NCI-H2171 (cell line): Measurements from ENCODE around the gene STEAP1.
"Not testable (repeated sequence)": the region's sequence is repeated elsewhere in the genome, so short reads cannot be mapped to it uniquely, and the experiment has no call there.

Experiments used
- DNase-seq: peaks from one replicate; lab custom pipeline; 2025; lab: John Stamatoyannopoulos, UW

The STEAP1 gene

DNA sequence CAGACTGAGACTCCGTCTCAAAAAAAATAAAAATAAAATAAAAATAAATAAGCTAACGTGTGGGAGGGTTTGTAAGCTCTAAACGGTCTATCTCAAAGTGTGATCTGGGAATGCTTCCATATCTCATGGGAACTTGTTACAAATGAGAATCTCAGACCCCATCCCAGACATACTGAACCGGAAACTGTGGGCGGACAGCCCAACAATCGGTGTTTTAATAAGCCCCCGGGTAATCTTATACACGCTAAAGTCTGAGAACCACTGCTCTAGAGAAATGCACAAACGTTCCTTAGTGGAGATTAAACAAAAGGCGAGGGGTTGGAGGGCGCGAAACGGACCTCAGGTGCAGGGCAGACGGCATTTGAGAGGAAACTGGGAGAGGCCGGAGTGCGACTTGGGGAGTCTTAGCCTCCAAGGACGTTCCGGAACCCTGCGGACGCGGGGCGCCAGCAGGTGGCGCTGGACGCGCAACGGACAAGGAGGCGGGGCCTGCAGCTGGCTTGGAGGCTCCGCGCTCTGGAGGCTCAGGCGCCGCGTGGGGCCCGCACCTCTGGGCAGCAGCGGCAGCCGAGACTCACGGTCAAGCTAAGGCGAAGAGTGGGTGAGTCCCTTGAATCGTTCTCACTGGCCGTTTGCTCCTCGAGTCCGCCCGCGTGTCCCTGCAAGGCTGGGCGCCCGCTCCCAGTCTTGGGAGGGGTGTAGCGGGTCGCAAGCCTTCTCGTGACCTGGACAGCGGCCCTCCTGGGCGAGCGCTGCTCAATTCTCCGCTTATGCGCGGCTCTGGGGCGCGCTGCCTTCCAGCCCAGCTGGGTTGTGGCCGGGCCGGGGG, at the start of gene STEAP1:
Gene STEAP1 (plus strand): TSS at position 527 of the 829 bp plus-strand sequence. CDS start 5,320 bp downstream, outside the sequence.
- DNase-seq = peak; percentile 70

DNA sequence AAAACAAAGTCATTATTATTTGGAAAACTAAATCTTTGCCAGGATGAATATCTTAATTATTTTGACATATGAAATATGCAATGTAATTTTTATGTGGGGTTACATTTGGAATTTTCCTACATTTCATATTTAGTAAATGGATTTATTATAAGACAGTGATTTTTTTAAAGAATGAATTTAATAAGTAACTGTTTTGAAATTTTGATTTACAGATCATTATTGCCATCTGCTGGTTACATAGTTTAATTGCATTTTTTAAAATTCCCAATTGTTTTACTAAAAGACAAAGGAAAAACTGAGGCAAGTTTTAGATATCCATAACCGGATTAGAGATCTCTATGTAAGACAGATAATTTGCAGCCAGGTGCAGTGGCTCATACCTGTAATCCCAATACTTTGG, 39.3 kb upstream of the STEAP1 start:
- DNase-seq = not testable (repeated sequence)

DNA sequence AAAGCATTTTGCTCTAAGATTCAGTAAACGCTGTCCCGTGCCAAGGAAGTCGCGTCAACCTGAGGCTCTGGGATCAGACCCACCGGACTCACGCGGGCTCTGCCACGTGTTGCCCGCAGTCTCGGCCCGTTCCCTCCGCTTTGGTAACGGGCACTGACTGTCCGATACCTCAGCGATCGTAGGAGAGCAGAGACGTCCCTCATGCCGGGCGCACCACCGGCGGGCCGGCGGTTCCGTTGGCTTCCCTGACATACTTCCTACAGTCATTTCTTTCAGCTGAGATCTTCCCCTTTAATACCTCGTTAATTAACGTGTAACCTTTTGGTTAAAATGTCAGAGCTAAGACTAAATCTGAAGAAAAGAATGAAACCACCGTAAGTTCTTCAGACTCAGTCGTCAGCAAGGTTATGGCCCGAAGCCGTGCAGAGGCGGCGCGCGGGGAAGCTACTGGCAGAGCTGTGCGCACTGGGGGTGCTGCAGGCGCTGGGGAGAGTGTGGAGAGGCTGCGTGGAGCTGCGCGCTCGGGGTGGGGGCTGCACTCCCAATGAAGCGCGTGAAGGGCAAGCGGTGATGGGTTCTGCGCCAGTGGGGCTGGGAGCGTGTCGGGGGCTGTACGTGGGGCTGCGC, 35.6 kb upstream of the STEAP1 start:
- DNase-seq = not testable (repeated sequence)

DNA sequence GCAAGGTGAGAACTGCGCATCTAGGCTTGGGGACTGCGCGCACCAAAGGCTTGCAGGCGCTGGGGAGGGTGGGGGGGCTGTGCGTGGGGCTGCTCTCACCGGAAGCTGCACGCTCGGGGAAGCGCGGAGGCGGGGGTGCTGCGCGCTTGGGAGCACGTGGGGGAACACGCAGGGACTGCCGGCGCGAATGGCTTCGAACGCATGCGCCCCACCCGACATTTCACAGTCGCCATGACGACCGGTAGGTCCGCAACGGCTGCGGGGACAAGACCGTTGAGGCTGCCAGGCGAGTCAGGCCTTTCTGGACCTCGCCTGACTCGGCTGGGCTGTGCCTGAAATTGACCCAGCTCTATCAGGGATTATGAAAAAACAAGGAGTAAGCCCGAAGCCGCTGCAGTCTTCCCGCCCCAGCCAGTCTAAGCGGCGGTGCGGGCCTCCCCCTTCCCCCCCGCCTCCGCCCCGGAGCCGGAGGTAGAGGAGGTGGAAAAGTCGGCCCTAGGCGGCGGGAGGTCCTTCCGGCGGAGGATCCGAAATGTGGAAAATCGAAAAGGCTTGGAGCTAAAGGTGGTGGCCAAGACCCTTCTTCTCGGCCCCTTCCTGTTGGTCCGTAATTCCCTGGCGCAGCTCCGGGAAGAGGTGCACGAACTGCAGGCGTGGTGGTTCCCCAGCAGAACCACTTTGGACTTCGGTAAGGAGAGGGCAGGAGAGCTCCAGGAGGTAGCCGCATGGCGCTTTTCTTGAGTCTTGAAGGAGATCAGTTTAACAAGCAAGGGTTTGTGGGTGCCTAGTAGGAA, 34.9 kb upstream of the STEAP1 start:
- no peak for DNase-seq

DNA sequence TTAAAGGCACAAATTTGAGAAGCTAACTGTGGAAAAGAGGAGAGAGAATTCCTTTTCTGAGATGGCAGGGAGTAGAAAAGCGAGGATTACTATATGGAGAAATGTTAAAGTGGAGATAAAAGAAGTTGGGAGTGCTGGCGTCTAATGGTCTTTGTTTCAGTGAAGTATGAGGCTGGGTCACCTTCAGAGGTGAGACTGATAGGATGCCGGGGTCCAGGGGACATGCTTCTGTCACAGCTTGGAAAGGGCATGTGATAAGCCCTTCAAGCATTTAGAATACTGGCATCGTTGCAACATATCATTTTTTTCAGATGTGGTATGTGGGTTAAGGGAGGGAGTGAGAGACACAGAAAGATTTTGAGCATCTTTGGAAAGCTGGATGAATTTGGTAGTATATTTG, 34.1 kb upstream of the STEAP1 start:
- not testable (repeated sequence) for DNase-seq

DNA sequence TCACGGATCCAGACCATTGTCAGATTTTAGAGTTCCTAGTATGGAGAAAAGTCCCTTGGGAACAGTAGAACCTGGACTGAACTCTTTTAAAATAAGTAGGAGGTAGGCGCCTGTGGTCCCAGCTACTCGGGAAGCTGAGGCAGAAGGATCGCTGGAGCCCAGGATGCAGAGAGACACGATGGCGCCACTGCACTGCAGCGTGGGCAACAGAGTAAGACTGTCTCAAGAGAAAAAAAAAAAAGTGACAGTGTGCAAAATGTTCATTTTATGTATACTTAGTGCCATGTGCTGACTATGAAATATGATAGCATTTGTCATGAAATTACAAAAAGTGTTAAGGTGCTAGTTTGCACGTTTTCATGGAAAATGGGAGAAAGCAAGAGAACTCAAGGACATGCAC, 22.5 kb upstream of the STEAP1 start:
- DNase-seq = not testable (repeated sequence)

DNA sequence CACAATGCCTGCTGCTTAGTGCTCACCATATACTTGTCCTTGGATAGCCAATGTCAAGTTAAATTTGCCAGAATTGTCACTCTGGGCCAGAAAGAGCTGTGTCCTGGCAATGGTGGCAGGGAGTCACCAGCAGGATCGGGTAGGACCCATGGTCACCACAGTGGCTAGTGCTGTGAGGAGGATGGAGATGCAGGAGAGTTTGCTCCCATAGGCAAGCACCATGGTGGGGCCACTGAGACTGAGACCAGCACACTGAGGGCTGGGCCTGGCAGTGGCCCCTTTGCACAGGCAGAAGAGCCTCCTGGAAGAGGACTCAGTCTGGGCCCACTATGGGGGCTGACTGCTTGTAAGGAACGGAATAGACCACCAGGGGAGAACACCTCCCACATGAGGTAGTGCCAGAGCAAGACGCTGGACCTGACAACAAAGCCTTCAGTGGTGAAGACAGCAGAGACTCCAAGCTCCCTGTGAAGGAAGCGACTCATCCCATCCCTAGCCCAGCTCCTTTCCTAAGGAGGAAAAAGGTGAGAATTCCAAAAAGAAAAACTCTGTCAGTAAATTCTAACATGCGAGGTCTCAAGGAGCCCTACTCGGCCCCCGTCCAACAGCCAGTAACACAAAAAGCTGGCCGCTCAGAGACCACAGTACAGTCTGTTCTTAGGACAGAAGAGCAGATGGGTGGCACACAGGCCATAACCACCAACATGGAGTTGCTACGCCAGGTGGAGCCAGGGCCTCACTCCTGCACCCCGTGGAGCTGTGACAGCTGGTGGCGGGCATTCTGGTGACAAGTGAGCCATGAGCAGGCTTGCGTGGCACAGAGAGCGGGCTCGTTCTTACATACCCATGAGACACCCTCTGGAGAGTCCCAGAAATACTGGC, 6.9 kb upstream of the STEAP1 start:
- peak; percentile 42 for DNase-seq

DNA sequence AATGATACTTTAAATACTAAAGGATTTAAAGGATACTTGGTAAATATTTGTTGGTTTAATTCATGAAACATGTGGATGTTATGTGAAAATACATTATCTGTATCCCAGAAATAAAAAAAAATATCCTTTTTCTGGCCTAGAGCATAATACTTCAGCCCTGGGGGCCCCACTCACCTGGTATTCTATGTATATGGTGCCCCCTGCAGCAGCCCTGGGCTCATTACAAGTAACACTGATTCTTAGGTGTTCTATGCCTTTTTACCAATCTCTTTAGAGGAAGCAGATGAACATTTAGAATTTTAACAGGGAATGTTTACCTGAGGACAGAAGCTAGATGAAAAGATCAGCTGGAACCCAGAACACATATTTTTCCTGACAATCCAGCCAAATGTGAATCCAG, 4.8 kb upstream of the STEAP1 start:
- not testable (repeated sequence) for DNase-seq

DNA sequence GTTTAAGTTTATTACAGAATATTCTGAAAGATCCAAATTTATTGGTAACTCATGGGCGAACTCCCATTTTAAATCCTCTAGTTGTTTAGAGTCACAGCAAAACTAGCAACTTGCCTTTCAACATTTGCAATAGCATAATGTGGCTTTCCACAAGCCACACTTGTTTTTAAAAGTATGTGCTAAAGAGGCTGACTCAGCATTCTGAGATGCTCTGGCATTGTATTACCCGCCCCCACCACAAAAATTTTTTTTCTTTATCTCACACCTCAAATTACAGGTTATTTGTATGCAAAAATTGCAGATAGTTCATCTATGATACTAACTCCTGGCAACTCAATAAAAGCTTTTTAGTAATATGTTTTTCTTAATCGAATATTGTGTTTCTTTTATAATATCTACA, 2.4 kb upstream of the STEAP1 start:
- DNase-seq = not testable (repeated sequence)

DNA sequence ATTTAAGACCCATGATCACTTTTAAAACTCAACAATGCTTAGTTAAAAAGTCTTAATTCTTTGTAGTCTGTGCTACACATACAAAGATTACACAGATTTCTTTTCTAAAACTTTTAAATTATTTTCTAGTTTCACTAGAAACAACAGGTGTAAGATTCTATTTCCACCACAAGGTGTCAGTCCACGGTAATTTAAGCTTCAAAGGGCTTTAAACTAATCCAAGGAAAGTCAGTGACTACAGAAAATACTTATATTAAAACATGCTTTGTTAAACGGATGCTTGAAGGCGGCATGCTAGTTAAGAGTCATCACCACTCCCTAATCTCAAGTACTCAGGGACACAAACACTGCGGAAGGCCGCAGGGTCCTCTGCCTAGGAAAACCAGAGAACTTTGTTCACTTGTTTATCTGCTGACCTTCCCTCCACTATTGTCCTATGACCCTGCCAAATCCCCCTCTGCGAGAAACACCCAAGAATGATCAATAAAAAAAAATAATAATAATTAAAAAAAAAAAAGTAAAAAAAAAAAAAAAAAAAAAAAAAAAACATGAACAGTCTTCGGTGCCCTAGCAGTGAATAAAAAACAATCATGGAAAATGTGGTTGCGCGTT, 1.5 kb upstream of the STEAP1 start:
- DNase-seq = not testable (repeated sequence)

DNA sequence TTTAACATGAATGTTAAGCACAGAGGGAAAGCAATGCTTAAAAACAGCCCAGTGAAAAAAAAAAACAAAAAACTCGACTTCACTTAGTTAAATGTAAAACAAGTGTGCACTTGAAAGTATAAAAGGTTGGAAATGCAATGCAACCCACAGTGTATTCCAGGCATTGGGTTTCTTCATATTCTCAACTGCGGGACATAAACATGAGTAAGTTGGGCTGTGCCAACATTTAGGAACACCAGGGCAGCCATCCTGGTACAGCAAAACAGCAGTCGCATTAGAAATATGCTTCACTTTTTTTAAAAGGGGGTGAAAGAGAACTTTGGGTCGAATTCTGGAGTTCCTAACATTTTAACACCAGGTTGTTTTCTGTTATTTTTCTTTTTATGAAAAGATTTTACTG, 937 bp downstream of the STEAP1 start:
- no peak for DNase-seq

DNA sequence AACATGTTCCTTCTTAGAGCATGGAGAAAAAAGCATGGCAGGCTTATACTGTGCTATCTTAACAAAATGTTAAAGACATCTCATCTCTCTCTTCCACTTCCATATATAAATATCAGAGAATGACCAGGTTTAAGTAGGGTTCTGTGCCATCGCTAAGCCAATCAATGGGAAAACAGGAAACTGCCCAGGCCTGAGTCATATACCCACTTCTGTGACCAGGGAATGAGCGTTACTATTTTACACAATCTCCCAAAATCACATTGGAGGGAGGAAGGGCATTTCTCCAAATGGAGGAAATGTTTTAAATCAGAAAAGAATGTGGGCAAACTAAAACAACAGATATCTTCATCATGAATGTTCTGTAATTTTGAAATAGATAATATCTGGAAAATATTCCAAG, 3.1 kb downstream of the STEAP1 start:
- DNase-seq = not testable (repeated sequence)

DNA sequence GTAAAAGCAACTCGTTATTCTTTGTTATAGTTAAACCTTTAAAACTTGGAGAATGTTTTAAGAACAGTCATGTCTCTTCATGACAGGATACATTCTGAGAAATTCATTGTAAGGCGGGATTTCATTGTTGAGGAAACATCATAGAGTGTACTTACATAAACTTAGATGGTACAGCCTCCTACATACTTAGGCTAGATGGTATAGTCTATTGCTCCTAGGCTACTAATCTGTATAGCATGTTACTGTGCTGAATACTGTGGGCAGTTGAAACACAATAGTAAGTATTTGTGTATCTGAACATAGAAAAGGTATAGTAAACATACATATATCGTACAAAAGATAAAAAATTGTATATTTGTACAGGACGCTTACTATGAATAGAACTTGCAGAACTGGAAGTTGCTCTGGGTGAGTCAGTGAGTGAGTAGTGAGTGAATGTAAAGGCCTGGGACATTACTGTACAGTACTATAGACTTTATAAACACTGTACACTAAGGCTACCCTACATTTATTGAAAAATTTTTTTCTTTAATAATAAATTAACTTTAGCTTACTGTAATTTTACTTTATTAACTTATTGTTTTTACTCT, 3.6 kb downstream of the STEAP1 start:
- not testable (repeated sequence) for DNase-seq

DNA sequence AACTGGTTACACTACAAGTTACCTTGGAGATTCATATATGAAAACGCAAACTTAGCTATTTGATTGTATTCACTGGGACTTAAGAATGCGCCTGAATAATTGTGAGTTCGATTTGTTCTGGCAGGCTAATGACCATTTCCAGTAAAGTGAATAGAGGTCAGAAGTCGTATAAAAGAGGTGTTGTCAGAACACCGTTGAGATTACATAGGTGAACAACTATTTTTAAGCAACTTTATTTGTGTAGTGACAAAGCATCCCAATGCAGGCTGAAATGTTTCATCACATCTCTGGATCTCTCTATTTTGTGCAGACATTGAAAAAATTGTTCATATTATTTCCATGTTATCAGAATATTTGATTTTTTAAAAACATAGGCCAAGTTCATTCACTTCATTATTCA, 9.3 kb downstream of the STEAP1 start:
- DNase-seq = no peak

DNA sequence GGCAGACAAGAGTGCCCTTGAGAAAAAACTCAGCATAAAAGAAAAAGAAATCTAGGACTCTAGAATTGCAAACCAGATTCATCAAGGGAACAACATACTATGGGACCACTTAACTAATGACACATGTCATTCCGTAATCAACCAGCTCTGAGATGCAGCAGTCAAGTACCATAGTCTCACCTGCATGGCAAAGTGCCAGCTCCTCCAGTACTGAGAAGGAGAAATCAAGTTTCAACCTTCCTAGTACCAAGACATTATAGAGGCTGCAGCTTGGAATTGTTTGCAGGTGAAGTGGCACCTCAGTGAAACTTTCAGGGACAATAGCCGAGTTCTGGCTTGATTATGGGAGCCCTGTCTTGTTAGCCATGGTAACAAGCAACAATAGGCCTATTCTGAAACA, 11.5 kb downstream of the STEAP1 start:
- DNase-seq = no peak

DNA sequence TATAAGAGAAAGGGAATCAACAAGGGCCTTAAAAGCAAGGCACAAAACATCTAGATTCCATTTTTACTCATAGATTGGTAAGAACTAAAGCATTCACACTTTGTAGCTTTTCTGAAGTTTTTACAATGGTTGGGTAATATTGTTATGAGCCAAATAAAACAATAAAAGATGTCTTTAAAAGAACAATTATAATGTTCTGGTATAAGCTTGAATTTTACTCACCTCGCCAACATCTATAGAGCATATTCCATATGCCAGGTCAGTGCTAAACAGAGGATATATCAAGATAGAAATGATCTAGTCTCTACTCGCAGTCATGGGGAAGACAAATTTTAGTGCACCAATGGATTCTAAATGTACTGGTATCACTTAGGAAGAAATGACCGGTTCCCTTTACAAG, 11.9 kb downstream of the STEAP1 start:
- no peak for DNase-seq

DNA sequence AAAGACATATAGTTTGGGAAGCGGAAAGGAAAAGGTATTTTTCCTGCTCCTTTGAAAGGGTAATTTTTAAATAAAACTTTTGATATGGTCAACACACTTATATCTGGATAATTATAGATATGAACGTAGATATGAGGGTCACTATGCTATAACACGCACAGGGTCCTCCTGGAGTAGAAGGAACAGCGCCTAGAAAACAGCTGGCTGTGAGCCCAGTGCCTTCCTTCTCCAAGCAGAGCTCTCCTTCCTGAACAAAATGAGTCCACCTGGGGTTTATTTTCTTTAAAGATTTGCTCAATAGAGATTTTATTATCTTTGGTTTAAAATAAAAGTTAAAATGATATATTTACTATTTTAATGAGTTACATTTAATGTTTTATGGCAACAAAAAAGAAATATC, 13.1 kb downstream of the STEAP1 start:
- DNase-seq = no peak

DNA sequence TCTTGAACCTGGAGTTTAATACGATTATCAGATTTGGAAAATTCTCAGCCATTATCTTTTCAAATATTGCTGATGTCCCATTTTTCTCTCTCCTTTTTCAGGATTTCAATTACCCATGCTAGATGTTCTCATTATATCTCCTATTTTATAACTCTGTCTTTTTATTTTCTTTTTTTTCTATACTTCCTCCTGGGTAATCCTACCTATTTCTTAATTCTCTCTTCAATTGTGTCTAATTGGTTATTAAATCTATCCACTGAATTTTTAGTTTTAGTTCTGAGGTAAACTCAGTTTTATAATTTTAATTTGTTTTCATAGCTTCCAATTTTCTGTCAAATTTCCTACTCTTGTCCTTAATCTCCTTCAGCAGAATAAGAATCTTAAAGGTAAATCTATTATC, 15.6 kb downstream of the STEAP1 start:
- no peak for DNase-seq

DNA sequence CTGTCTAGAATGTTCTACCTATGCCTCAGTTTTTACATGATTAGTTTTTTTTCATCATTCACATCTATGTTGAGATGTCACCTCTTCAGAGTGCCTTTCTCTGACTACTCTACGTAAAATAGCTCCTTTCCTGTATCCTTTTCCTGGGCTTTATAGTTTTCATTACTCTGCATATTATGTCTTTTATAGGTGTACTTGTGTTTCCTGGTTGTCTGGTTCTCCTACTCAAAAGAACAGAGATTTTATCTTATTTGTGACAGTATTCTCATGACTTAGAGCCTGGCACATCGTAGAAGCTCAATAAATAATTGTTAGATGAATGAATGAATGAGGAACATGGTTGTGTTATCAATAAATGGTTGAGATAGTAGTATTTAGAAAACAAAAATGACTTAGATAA, 17.9 kb downstream of the STEAP1 start:
- DNase-seq = no peak

DNA sequence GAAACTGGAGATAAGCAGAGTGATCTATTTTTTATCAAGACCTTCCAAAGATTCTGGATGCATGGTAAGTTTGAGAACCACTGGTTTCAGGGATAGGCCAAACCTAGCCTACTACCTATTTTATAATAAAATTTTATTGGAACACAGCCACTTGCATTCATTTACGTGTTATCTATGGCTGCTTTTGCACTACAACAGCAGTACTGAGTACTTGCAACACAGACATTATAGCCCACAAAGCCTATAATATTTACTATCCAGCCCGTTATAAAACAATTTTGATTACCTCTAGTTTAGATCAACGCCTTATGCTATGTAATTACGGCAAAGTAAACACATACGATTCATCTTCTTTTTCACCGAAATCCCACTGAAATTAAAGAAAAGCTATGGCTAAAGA, 18.4 kb downstream of the STEAP1 start:
- DNase-seq = no peak
